ENCODE measurements around the gene ARFIP2. TPM values are rescaled to one million over a fixed set of nuclear protein-coding genes. Genes with fewer than 3 reads are reported as not detected.

Gene ARFIP2
- total and polyA plus RNA-seq, 10 of the 15 experiments (the other 5 are each of a cell fraction or from before 2014, with no cell fraction given): 11.7 to 59.8 (median 48.0) TPM

DNA sequence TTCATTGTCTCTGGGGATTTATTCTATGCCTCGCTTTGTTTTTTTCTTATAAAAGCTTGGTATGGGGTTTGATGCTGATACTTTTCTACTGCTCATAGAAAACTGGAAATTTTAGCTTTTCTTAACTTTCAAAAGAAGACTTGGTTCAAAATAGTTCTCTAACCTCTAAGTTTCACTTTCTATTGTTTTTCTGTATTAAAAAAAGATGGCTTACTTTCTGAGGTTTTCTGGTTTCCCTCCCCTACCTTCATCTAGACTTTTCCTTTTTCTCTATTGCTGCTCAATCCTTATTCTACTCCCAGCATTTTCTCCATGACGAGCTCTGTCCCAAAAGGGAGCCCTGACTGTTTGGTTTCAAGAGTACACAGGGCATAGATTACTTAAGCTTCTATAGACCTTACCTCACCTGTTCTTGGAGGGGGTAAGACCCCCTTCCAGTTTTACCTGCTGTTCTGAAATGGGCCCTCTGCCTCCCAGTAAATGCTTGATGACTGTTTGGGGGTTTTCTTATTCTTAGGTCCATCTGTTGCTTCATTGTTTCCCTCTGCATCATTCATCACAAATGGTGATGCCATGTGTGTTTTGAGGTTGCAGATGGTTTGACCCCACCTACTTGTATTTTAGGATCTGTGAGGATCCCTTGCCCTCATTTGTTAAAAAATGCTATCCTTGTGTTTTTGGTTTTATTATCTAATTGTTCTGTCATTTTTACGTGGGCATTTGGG is 45.4 kb upstream of the ARFIP2 start (continued):
- TF ChIP-seq SMAD5 (IDR thresholded peaks at IDR 0.05; ENCODE audit: low read depth): no peak
- TF ChIP-seq ZNF384 (IDR thresholded peaks at IDR 0.05; ENCODE audit: borderline replicate concordance, low read depth, low read length): peak; percentile 19; the same call in 1 of the 2 replicates
- TF ChIP-seq GABPA (IDR thresholded peaks at IDR 0.05; ENCODE audit: low read depth): no peak
- TF ChIP-seq MEF2A (IDR thresholded peaks at IDR 0.05; ENCODE audit: insufficient read depth, low read depth, low read length): 0 out of 2 replicates have a peak, but pooled peaks have one; percentile 48
- TF ChIP-seq TCF3 (IDR thresholded peaks at IDR 0.05; ENCODE audit: borderline replicate concordance, insufficient read depth, low read depth, low read length): no peak
- TF ChIP-seq MTA3 (IDR thresholded peaks at IDR 0.05; ENCODE audit: borderline replicate concordance, low read length): no peak
- no peak for TF ChIP-seq JUNB (IDR thresholded peaks at IDR 0.05)
- TF ChIP-seq RELA (IDR thresholded peaks at IDR 0.05; ENCODE audit: borderline replicate concordance, partially characterized antibody): no peak
- TF ChIP-seq, protein P1, sequence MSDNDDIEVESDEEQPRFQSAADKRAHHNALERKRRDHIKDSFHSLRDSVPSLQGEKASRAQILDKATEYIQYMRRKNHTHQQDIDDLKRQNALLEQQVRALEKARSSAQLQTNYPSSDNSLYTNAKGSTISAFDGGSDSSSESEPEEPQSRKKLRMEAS (IDR thresholded peaks at IDR 0.05; ENCODE audit: low read depth, low read length): no peak
- TF ChIP-seq POLR2A (IDR thresholded peaks at IDR 0.05; ENCODE audit: low read depth, low read length): no peak
- TF ChIP-seq, protein P2, sequence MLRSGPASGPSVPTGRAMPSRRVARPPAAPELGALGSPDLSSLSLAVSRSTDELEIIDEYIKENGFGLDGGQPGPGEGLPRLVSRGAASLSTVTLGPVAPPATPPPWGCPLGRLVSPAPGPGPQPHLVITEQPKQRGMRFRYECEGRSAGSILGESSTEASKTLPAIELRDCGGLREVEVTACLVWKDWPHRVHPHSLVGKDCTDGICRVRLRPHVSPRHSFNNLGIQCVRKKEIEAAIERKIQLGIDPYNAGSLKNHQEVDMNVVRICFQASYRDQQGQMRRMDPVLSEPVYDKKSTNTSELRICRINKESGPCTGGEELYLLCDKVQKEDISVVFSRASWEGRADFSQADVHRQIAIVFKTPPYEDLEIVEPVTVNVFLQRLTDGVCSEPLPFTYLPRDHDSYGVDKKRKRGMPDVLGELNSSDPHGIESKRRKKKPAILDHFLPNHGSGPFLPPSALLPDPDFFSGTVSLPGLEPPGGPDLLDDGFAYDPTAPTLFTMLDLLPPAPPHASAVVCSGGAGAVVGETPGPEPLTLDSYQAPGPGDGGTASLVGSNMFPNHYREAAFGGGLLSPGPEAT (IDR thresholded peaks at IDR 0.05; ENCODE audit: low read depth): 0 out of 2 replicates have a peak, but pooled peaks have one; percentile 22
- TF ChIP-seq ZNF24 (IDR thresholded peaks at IDR 0.05): no peak
- no peak for TF ChIP-seq KAT2A (conservative IDR thresholded peaks at IDR 0.05; ENCODE audit: control insufficient read depth, low read depth, low read length)
- TF ChIP-seq SP1 (IDR thresholded peaks at IDR 0.05; ENCODE audit: low read depth, low read length): no peak
- TF ChIP-seq ZSCAN29 (IDR thresholded peaks at IDR 0.05): no peak
- TF ChIP-seq, protein P3, sequence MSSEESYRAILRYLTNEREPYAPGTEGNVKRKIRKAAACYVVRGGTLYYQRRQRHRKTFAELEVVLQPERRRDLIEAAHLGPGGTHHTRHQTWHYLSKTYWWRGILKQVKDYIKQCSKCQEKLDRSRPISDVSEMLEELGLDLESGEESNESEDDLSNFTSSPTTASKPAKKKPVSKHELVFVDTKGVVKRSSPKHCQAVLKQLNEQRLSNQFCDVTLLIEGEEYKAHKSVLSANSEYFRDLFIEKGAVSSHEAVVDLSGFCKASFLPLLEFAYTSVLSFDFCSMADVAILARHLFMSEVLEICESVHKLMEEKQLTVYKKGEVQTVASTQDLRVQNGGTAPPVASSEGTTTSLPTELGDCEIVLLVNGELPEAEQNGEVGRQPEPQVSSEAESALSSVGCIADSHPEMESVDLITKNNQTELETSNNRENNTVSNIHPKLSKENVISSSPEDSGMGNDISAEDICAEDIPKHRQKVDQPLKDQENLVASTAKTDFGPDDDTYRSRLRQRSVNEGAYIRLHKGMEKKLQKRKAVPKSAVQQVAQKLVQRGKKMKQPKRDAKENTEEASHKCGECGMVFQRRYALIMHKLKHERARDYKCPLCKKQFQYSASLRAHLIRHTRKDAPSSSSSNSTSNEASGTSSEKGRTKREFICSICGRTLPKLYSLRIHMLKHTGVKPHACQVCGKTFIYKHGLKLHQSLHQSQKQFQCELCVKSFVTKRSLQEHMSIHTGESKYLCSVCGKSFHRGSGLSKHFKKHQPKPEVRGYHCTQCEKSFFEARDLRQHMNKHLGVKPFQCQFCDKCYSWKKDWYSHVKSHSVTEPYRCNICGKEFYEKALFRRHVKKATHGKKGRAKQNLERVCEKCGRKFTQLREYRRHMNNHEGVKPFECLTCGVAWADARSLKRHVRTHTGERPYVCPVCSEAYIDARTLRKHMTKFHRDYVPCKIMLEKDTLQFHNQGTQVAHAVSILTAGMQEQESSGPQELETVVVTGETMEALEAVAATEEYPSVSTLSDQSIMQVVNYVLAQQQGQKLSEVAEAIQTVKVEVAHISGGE (CRISPR knock-in tag; IDR thresholded peaks at IDR 0.05): no peak
- TF ChIP-seq ZNF217 (IDR thresholded peaks at IDR 0.05): no peak
- TF ChIP-seq MEF2B (IDR thresholded peaks at IDR 0.05; ENCODE audit: partially characterized antibody, poor library complexity, severe bottlenecking): peak; percentile 37

Measured in GM12878 (cell line).